GM19455 (cell line): ENCODE data around the gene ALDOB.

Experiments
- ATAC-seq: cut with Tn5 transposase; IDR thresholded peaks from one replicate; pipeline ENCODE4 v1.9.1; 2021; ENCODE audit not compliant: unreplicated experiment

The ALDOB gene

GRCh38 chr9:101457003-101457402 lies 21.4 kb upstream of the ALDOB start:
- no peak for ATAC-seq

GRCh38 chr9:101455656-101456240 lies 20.2 kb upstream of the ALDOB start:
- ATAC-seq, result no peak

- no peak for ATAC-seq
Observed at GRCh38 chr9:101453776-101454570, 18.4 kb upstream of the ALDOB start.

- ATAC-seq, result no peak
Observed at GRCh38 chr9:101451498-101451897, 15.9 kb upstream of the ALDOB start.

- no peak for ATAC-seq
Observed at GRCh38 chr9:101450931-101451330, 15.4 kb upstream of the ALDOB start.

- peak; percentile 95 for ATAC-seq
Observed at GRCh38 chr9:101449071-101449721, 13.6 kb upstream of the ALDOB start.

- ATAC-seq, result no peak
Observed at GRCh38 chr9:101448680-101449070, 13.1 kb upstream of the ALDOB start.

- ATAC-seq, result no peak
Observed at GRCh38 chr9:101446732-101447131, 11.2 kb upstream of the ALDOB start.

GRCh38 chr9:101445353-101446029 lies 9.9 kb upstream of the ALDOB start:
- ATAC-seq, result no peak

GRCh38 chr9:101443364-101443771 lies 7.8 kb upstream of the ALDOB start:
- ATAC-seq, result no peak

GRCh38 chr9:101442736-101443135 lies 7.2 kb upstream of the ALDOB start:
- no peak for ATAC-seq

- ATAC-seq, result no peak
Observed at GRCh38 chr9:101442318-101442717, 6.7 kb upstream of the ALDOB start.

GRCh38 chr9:101440714-101441230 lies 5.2 kb upstream of the ALDOB start:
- ATAC-seq, result no peak

- ATAC-seq, result no peak
Observed at GRCh38 chr9:101438523-101438922, 2.9 kb upstream of the ALDOB start.

- no peak for ATAC-seq
Observed at GRCh38 chr9:101437806-101438232, 2.2 kb upstream of the ALDOB start.

- no peak for ATAC-seq
Observed at GRCh38 chr9:101434998-101435397, 576 bp downstream of the ALDOB start.

- ATAC-seq, result no peak
Observed at GRCh38 chr9:101433229-101433628, 2.3 kb downstream of the ALDOB start.

GRCh38 chr9:101432740-101433139 lies 2.8 kb downstream of the ALDOB start:
- ATAC-seq, result no peak

GRCh38 chr9:101432171-101432570 lies 3.4 kb downstream of the ALDOB start:
- ATAC-seq, result no peak

GRCh38 chr9:101429736-101430135 lies 5.8 kb downstream of the ALDOB start:
- ATAC-seq, result no peak

- ATAC-seq, result no peak
Observed at GRCh38 chr9:101428909-101429308, 6.7 kb downstream of the ALDOB start.
